NB4 (cell line): ENCODE measurements around the gene ARL10.

Experiments used
- DNase-seq: peaks from one replicate; pipeline ENCODE4 v3.0.0; 2010; ENCODE audit warnings: low read depth
- H3K4me3 ChIP-seq: one replicate; pipeline ENCODE4 v1.5.1; 2011; ENCODE audit warnings: mild to moderate bottlenecking, low read depth, low read length, moderate library complexity
- MYC ChIP-seq: IDR thresholded peaks from 2 replicates; pipeline ENCODE4 v1.6.1; 2011; ENCODE audit warnings: low read depth, low read length
- POLR2A ChIP-seq: IDR thresholded peaks from 2 replicates; pipeline ENCODE4 v1.6.1; 2011; ENCODE audit warnings: mild to moderate bottlenecking; ENCODE audit not compliant: insufficient read length; ENCODE audit errors: extremely low read depth
- TF ChIP-seq, protein P1 (sequence below): IDR thresholded peaks from 2 replicates; pipeline ENCODE4 v1.6.1; 2011; ENCODE audit warnings: low read depth, low read length
- TF ChIP-seq, protein P2 (sequence below): IDR thresholded peaks from one replicate; pipeline ENCODE4 v1.5.1; 2012; ENCODE audit warnings: low read depth, low read length

ARL10 gene

GRCh38 chr5:176381423-176381822 is 16.1 kb downstream of the ARL10 start:
- DNase-seq = no peak
- TF ChIP-seq MYC = no peak
- TF ChIP-seq, protein P1, sequence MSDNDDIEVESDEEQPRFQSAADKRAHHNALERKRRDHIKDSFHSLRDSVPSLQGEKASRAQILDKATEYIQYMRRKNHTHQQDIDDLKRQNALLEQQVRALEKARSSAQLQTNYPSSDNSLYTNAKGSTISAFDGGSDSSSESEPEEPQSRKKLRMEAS = no peak
- no peak for TF ChIP-seq POLR2A
- TF ChIP-seq, protein P2, sequence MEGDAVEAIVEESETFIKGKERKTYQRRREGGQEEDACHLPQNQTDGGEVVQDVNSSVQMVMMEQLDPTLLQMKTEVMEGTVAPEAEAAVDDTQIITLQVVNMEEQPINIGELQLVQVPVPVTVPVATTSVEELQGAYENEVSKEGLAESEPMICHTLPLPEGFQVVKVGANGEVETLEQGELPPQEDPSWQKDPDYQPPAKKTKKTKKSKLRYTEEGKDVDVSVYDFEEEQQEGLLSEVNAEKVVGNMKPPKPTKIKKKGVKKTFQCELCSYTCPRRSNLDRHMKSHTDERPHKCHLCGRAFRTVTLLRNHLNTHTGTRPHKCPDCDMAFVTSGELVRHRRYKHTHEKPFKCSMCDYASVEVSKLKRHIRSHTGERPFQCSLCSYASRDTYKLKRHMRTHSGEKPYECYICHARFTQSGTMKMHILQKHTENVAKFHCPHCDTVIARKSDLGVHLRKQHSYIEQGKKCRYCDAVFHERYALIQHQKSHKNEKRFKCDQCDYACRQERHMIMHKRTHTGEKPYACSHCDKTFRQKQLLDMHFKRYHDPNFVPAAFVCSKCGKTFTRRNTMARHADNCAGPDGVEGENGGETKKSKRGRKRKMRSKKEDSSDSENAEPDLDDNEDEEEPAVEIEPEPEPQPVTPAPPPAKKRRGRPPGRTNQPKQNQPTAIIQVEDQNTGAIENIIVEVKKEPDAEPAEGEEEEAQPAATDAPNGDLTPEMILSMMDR = no peak
- H3K4me3 ChIP-seq = no peak overlapping the region

- DNase-seq = no peak
- H3K4me3 ChIP-seq = no peak overlapping the region
- TF ChIP-seq, protein P2 = no peak
- no peak for TF ChIP-seq MYC
- TF ChIP-seq, protein P1 = no peak
- TF ChIP-seq POLR2A = no peak
Measured at GRCh38 chr5:176381979-176382378, 16.7 kb downstream of the ARL10 start.

DNA sequence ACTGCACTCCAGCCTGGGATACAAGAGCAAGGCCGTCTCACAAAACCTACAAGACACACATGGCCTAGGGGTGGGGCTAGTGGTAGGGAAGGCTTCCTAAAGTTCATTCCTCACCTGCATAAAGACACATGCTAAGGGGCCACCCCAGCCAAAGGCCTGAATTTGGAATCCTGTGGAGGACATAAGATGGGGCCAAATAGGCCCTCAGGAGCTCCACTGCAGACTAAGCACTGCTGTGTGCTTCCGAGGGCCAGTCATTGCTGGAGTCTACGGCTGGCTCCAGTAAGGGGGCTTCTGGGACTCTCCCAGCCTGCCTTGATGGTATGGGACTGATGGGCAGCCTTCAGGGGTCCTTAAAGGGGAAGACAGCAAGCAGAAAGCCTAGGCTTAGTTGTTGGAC is 17.4 kb downstream of the ARL10 start:
- no peak overlapping the region for H3K4me3 ChIP-seq
- TF ChIP-seq, protein P2 = no peak
- TF ChIP-seq MYC = no peak
- no peak for TF ChIP-seq POLR2A
- TF ChIP-seq, protein P1 = no peak
- no peak for DNase-seq

GRCh38 chr5:176383248-176383905 is 18.1 kb downstream of the ARL10 start:
- TF ChIP-seq, protein P1 = no peak
- TF ChIP-seq, protein P2 = no peak
- TF ChIP-seq MYC = no peak
- no peak for TF ChIP-seq POLR2A
- DNase-seq = no peak
- no peak overlapping the region for H3K4me3 ChIP-seq

GRCh38 chr5:176383961-176384360 is 18.7 kb downstream of the ARL10 start:
- H3K4me3 ChIP-seq = no peak overlapping the region
- no peak for DNase-seq
- TF ChIP-seq, protein P1 = no peak
- TF ChIP-seq, protein P2 = no peak
- TF ChIP-seq MYC (no peak), POLR2A (no peak)

GRCh38 chr5:176384366-176384930 is 19.2 kb downstream of the ARL10 start:
- H3K4me3 ChIP-seq = no peak overlapping the region
- TF ChIP-seq, protein P1 = no peak
- DNase-seq = no peak
